Neural crest cell (in vitro differentiated cells): ENCODE measurements around the gene GPC6. TPM values are rescaled to one million over a fixed set of nuclear protein-coding genes. Genes with fewer than 3 reads are reported as not detected.

Experiments
- DNase-seq: peaks from one replicate; pipeline ENCODE4 v3.0.0; 2021; ENCODE audit warnings: low read depth, mixed read lengths, low spot score
- H3K27ac Mint-ChIP-seq: one replicate; pipeline ENCODE4 v1.8.0; 2021; ENCODE audit warnings: mild to moderate bottlenecking, mixed read lengths; ENCODE audit not compliant: unreplicated experiment
- H3K27me3 Mint-ChIP-seq: 2 replicates; pipeline ENCODE4 v1.8.0; 2021; ENCODE audit warnings: low read depth, mild to moderate bottlenecking, mixed read lengths
- H3K36me3 Mint-ChIP-seq: 2 replicates; pipeline ENCODE4 v1.8.0; 2021; ENCODE audit warnings: low read depth, mild to moderate bottlenecking, mixed read lengths
- H3K4me1 Mint-ChIP-seq: 2 replicates; pipeline ENCODE4 v1.8.0; 2021; ENCODE audit warnings: mixed read lengths
- H3K4me3 Mint-ChIP-seq: one replicate; pipeline ENCODE4 v1.8.0; 2021; ENCODE audit warnings: mild to moderate bottlenecking, mixed read lengths
- H3K9me3 Mint-ChIP-seq: 2 replicates; pipeline ENCODE4 v1.8.0; 2021; ENCODE audit warnings: mixed read lengths
- total RNA-seq: library from RNA; stranded (reverse); gene quantifications from 2 replicates; pipeline ENCODE4 v1.2.1, GENCODE V29; 2021
- TF ChIP-seq, protein P1 (sequence below): fragments of 200-600 bp; sonication (generic); conservative IDR thresholded peaks from 2 replicates; pipeline ENCODE4 v1.5.0; 2021; ENCODE audit warnings: antibody characterized with exemption, mild to moderate bottlenecking

Gene GPC6
- total RNA-seq, 1 donor from 2014 or later = 13.4 TPM

DNA sequence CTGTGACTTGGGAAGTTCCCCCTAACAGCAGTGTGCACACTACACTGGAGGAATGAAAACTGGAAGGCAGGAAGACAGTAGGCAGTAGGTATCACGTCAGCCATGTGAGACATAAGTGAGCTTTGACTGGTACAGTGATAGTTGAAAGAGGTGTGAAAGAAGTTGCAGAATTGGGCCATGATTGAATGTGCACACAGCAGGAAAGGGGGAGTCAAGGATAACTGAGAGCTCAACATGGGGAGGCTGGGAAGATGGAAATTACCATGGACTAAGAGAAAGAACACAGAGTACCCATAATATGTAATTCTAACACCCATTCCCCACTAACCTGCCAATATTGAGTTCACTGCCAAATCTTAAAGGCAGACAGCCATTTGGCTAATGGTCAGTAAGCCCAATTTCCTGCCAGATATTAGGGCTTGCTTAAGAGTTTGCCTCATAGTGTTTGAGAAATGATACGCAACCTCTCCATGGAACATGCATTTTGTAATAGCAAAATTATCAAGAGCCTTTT, 931.2 kb downstream of the GPC6 start:
- TF ChIP-seq, protein P1, sequence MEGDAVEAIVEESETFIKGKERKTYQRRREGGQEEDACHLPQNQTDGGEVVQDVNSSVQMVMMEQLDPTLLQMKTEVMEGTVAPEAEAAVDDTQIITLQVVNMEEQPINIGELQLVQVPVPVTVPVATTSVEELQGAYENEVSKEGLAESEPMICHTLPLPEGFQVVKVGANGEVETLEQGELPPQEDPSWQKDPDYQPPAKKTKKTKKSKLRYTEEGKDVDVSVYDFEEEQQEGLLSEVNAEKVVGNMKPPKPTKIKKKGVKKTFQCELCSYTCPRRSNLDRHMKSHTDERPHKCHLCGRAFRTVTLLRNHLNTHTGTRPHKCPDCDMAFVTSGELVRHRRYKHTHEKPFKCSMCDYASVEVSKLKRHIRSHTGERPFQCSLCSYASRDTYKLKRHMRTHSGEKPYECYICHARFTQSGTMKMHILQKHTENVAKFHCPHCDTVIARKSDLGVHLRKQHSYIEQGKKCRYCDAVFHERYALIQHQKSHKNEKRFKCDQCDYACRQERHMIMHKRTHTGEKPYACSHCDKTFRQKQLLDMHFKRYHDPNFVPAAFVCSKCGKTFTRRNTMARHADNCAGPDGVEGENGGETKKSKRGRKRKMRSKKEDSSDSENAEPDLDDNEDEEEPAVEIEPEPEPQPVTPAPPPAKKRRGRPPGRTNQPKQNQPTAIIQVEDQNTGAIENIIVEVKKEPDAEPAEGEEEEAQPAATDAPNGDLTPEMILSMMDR = no peak
- H3K4me3 Mint-ChIP-seq = no peak overlapping the region
- no peaks in the 10 kb centered on the region for H3K27me3 Mint-ChIP-seq
- peaks cover 7% of the 10 kb centered on the region for H3K9me3 Mint-ChIP-seq
- H3K36me3 Mint-ChIP-seq = peaks cover 3% of the 10 kb centered on the region
- no peaks in the 10 kb centered on the region for H3K4me1 Mint-ChIP-seq
- DNase-seq = no peak
- H3K27ac Mint-ChIP-seq = no peak overlapping the region

DNA sequence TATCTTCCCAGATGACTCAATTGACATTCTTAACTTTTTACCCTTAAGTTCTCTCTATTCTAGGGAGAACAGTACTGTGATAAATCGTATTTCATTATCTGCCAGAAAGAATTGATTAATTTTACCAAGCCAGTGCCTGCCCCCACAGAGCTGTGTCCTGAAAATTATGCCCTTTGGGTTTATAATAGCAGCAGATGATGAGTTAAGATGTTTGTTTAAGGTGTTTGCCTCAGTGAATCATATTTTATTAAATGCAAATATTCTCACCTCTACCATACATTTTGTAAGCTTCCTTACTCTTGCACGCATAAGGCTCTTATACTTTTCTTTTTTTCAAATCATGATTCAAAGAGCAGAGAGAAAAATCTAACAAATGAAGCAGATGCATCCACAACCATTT, 934.3 kb downstream of the GPC6 start:
- no peak overlapping the region for H3K27ac Mint-ChIP-seq
- DNase-seq = no peak
- peaks cover 3% of the 10 kb centered on the region for H3K36me3 Mint-ChIP-seq
- H3K27me3 Mint-ChIP-seq = no peaks in the 10 kb centered on the region
- H3K9me3 Mint-ChIP-seq = peaks cover 7% of the 10 kb centered on the region
- H3K4me1 Mint-ChIP-seq = no peaks in the 10 kb centered on the region
- TF ChIP-seq, protein P1 = no peak
- H3K4me3 Mint-ChIP-seq = no peak overlapping the region

DNA sequence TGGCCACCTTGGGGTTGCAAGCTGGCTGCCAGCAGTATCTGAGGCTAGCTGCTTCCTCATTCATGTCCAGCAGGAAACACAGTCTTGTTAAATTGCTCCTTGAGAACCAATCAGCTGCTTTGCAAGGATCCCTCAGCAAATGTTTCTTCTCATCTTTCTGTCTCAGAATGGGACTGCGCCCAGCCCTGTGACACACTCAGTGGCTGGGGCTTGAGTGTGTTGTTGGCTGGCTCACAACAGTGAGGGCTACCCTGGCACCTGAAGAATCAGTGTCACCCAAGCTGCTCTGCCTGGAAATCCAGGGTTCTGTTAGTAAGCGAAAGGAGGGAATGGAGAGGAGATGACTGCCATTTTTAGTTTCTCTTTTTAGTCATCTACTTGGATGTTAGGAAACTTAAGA, 935.7 kb downstream of the GPC6 start:
- Mint-ChIP-seq H3K27me3 (no peaks in the 10 kb centered on the region), H3K36me3 (peaks cover 3% of the 10 kb centered on the region), H3K4me1 (no peaks in the 10 kb centered on the region), H3K9me3 (peaks cover 7% of the 10 kb centered on the region), H3K4me3 (no peak overlapping the region), H3K27ac (no peak overlapping the region)
- DNase-seq = no peak
- TF ChIP-seq, protein P1 = no peak

DNA sequence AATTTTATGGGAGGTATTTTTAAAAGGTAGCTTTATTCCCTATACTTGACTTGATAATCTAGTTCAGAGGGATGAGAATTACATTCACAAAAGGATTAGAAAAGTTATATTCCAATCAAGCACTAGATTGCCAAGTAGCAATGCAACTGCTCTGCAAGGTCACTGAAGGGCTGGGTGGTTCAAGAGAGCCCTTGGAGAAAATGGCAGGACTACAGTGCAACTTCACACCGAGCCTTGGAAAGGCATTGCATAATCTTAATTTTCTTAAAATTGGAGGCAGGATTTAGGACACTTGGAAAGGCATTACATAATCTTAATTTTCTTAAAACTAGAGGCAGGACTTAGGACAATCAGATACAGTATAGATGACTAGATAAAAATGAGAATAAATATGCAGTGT, 936.9 kb downstream of the GPC6 start:
- Mint-ChIP-seq H3K36me3 (peaks cover 3% of the 10 kb centered on the region), H3K4me3 (no peak overlapping the region), H3K27me3 (no peaks in the 10 kb centered on the region), H3K27ac (no peak overlapping the region), H3K4me1 (no peaks in the 10 kb centered on the region), H3K9me3 (peaks cover 7% of the 10 kb centered on the region)
- TF ChIP-seq, protein P1 = no peak
- DNase-seq = no peak

DNA sequence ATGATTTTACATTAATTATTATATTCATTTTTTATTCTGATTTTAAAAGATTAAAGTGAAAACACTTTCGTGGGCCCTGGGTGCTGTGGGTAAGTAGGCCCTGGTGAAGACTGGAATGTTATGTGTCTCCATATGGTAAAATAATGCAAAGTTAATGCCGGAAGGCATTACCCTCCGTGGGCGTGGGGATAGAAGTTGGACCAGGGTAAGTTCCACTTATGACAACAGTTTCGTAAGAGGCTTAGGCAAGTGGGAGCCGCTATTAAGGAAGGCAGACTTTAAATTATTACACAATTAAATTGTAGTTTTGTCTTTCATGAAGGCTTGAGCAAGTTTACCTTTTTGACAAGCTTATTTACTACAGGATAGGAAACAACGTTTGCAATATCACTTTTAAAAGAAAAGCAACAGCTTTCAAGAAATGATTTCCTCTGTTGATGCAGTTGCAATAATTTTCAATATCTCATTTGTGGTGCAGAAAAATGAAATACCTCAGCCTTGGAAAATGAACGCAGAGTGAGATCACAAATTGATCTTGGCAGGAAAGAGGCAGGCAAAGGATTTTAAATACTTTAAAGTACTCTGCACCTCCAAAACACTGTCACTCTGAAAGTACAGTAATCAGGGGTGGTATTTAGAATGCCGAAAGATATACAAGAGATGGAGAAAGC, 942.3 kb downstream of the GPC6 start:
- Mint-ChIP-seq H3K27ac (no peak overlapping the region), H3K27me3 (no peaks in the 10 kb centered on the region), H3K36me3 (no peaks in the 10 kb centered on the region), H3K4me3 (no peak overlapping the region), H3K4me1 (peaks cover 19% of the 10 kb centered on the region), H3K9me3 (peaks cover 4% of the 10 kb centered on the region)
- DNase-seq = no peak
- TF ChIP-seq, protein P1 = no peak
